ENCODE data around the gene FAM184B.

FAM184B gene

GRCh38 chr4:17636341-17636695, 145.1 kb downstream of the FAM184B start:
- no peak for DNase-seq (ENCODE audit: low read depth in 2 of 2)

DNA sequence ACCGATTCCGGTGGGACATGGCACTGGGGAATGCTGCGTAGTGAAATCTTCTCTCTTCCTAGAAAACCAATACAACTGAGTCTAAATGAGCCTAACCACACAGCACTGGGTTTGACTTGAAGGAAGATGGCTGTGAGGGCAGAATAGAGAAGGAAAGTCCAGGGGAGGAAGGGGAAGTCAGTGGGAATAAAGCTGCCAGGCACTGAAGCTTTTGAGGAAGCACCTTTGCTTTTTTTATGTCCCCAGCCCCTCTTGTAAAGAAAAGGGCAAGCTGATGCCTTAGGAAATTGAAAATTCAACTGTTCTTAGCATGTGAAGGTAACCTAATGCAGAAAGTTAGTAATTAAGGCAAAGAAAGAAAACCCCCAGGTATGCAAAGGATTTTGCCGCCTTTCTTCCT, 146.4 kb downstream of the FAM184B start:
- no peak for DNase-seq (ENCODE audit: low read depth in 2 of 2)

DNA sequence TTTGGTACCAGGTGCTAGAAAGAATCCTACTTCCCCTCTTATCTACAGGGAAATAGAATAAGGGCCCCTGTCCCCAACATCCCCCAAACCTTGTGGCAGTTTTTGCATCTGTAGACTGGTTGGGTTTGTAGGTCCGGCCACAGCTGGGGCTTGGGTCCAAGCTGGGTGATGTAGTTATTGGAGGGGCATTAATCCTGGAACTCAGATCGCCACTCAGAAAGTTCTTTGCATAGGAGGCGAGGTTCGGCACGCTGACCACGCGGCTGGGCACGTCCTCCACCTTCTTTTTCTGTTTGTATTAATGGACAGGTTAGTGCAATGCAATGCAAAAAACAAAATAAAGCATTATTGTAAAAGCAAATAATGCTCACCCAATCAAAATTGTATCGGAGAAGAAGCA, 147.8 kb downstream of the FAM184B start:
- DNase-seq (ENCODE audit: low read depth in 2 of 2) = no peak

GRCh38 chr4:17630228-17630627, 151.2 kb downstream of the FAM184B start:
- no peak for DNase-seq (ENCODE audit: low read depth in 2 of 2)

DNA sequence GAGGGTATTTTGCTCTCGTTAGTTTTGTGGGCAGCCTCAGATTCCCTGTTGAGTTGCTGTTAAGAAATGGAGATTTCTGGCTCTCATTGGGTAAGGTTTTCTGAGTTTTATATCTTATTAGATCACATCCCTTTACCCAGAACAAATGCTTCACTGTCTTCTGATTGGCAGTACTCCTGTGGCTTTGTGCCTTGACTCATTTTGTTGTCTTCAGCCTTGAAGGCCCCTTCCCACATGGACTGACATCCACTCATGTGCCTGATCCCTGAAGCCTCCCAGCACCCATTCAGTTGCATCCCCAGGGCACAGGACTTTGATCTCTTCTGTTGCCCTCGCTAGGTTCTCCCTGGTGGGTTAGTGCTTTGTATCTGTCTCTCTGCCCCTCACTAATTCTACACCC, 156.6 kb downstream of the FAM184B start:
- no peak for DNase-seq (ENCODE audit: low read depth in 2 of 2)

- no peak for DNase-seq (ENCODE audit: low read depth in 2 of 2)
Measured at GRCh38 chr4:17623451-17624001, 157.9 kb downstream of the FAM184B start.

DNA sequence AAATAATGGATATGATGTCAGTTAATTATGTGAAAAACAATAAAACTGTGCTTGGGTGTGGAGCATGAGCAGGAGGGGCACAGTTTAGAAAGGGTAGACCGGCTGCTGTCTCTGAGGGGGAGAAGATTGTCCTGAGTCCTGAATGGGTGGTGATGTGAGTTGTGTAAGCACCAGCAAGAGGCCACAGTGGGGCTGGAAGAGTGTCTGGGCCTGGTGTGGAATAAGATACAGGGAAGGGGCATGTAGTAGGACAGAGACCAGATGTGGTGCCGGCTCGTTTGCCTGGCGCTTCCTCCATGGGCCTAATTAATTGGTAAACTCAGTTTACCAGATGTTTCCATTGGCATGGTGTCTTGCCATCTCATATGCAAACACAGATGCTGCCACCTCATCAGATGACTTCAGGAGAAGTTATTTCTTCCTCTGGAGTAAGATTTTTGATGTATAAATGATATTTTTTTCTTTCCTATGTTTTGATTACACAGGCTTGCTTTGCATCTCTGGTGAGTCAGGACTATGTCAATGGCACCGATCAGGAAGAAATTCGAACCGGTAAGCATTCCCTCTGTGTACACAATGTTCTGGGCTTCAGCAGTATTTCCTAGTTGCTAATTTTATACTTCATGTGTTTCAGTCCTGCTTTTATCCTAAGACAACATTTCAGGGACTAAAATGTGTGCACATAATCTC, 161.9 kb downstream of the FAM184B start:
- no peak for DNase-seq (ENCODE audit: low read depth in 2 of 2)

DNA sequence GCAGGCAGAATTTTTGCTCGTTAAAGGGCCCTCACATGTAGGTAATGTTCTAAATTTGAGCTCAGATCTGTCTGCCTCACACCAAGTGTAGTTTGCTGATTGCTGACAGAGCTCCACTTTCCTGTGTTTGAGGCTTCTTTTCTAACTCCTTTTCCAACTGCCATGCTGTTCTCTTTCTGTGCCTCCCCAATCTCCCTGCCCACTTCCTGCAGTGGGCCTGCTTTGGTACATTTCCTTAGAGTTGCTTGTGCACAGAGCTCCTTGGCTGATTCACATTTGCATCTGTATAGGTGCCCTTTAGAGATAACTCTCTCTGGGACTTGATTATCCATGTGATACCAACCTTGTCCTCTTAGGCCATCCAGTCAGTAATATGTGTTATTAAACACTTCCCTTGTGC, 162.5 kb downstream of the FAM184B start:
- DNase-seq (ENCODE audit: low read depth in 2 of 2) = no peak

DNA sequence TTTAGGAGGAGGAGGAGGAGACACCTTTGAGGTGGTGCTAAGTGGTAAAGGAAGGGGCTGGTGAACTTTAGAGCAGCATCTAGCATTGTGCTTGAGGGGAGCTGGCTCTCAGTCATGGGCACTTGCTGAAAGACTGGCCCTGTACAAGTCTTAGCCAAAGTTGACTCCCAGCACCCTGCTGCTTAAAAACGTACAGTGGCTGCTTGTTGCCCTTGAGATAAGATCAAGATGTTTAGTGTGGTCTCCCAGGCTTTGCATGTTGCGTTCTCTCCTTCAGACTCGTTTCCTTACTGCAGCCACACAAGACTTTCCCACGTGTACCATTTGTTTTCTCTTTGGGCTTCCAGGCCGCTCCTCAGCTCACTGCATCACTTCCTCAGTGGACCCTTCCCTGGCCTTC, 165.1 kb downstream of the FAM184B start:
- DNase-seq (ENCODE audit: low read depth in 2 of 2) = no peak

GRCh38 chr4:17614416-17615299, 166.8 kb downstream of the FAM184B start, which contains the start of gene MED28:
Gene MED28, plus strand, starts transcription at chr4:17614641. Its CDS starts 14 bp downstream, at chr4:17614655.
- DNase-seq (ENCODE audit: low read depth in 2 of 2) = peak; percentile 88

DNA sequence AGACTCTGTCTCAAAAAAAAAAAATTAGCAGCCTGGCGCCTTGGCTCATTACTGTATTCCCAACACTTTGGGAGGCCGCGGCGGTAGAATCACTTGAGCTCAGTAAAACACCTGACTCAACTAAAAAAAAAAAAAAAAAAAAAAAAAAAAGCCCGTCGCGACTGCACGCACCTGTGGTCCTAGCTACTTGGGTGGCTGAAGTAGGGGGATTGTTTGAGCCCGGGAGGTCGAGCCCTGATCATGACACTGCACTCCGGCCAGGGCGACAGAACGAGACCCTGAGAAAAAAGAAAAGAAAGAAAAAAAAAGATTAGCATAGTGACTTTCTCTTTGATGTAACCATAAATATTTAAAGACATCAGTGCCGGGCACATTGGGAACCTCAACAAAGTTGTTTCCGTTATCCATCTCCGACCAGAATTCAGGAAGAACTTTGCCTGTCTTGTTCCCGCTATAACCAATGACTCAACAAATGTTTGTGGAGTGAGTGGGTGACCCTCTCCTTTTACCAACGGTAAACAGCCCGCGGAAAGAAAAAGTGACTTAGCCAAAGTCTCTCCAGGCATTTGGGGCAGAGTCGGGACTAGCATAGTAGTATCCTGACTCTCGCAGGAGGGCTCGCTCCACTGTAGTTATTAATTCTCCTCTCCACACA, 167.5 kb downstream of the FAM184B start:
- DNase-seq (ENCODE audit: low read depth in 2 of 2) = peak in 1 of 2 donors; percentile 3

GRCh38 chr4:17605236-17605635, 176.2 kb downstream of the FAM184B start:
- no peak for DNase-seq (ENCODE audit: low read depth in 2 of 2)

DNA sequence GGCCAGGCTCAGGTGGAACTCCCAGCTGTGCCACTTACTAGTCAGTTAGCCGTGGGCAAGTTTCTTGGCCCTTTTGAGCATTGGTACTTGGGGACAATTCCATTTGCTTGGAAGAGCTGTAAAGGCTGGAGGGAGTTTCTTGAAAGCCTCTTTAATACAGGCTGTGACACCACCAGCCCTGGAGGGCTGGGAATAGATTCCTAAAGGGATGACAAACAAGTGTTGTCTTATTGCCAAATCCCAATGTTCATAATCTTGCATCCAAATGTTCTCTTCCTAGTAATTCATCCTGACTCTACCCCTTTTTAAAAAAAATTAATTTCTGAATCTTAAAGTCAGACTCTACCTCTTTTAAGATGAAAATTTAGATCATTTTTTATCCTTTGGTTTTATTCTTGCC, 181.6 kb downstream of the FAM184B start:
- DNase-seq (ENCODE audit: low read depth in 2 of 2) = no peak

DNA sequence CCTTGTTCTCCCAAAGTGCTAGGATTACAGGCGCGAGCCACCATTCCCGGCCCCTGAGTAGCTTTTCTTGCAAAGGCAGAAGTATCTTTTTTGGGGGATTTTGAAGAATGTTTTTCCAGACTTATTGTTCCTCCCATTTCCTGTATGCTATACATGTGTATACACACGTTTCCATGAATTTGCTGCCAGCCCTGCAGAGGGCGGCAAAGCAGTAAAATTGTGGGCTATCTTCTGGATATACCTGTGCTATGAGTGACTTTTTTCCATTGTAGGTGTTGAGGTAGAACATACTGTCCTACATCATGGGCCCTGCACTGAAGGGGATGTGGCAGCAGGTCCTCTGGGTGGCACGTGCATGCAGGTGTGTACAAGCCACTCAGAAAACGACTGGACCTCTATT, 183.9 kb downstream of the FAM184B start:
- DNase-seq (ENCODE audit: low read depth in 2 of 2) = no peak

- no peak for DNase-seq (ENCODE audit: low read depth in 2 of 2)
Measured at GRCh38 chr4:17595471-17596005, 185.9 kb downstream of the FAM184B start.

- DNase-seq (ENCODE audit: low read depth in 2 of 2) = no peak
Measured at GRCh38 chr4:17589355-17589754, 192.1 kb downstream of the FAM184B start.

DNA sequence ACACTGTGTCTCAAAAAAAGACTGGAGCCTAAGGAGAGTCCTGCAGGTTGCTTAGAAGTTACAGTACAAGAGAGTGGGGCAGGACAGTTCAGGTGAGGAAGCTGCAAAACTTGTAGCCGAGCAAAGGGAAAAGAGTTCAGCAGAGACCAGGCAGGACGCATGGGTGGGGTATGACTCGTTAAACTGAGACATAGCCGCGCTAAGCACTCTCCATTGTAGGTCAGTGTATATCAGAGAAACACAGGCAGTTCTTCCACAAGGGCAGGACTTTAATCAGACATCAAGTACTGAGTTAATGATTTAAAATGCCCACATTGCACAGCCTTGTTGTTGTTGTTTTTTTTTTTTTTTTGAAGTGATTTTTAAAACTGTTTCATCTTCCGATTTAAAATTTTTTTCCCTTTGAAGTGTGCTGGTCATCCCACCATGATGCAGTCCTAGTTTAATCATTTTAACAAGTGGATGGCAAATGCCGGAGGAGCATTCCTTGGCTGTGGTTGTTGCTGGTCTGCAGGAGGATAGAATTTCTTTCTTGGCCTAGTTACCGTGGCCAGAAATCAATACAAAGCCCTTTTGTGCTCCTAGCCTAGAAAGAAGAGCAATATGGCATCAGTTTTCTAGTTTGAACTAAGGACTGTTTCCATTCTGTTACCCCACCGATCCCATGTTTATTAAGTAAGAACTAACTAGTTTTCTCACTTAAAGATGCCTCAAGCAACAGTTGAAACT, 194.2 kb downstream of the FAM184B start:
- DNase-seq (ENCODE audit: low read depth in 2 of 2) = no peak

GRCh38 chr4:17584521-17585213, 196.8 kb downstream of the FAM184B start:
- no peak for DNase-seq (ENCODE audit: low read depth in 2 of 2)

DNA sequence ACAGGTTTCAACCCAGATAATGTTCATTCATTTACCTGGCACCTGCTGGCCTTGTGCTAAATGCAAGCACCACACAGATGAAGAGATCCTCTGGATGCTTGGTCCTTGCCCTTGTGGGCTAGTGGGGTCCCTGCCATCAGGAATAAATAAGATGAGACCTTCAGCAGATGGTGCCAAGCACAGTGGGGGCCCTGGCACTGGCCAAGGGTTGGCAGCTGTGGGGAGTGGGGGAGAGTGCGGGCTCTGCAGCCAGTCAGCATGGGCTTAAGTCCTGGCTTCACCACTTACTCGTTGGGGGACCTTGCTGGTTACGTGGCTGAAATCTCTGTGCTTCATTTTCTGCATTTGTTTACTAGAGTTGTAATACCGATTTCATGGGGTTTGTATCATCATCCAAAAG, 197.5 kb downstream of the FAM184B start:
- DNase-seq (ENCODE audit: low read depth in 2 of 2) = no peak

- no peak for DNase-seq (ENCODE audit: low read depth in 2 of 2)
Measured at GRCh38 chr4:17583276-17583675, 198.1 kb downstream of the FAM184B start.

- DNase-seq (ENCODE audit: low read depth in 2 of 2) = no peak
Measured at GRCh38 chr4:17580969-17581368, 200.5 kb downstream of the FAM184B start.

Data from stimulated activated CD4-positive, alpha-beta T cell treated with anti-CD3 and anti-CD28 coated beads, Interleukin-1b, Interleukin-23, amount 100 ng/mL, for 1 hour (primary cell).